Stimulated activated effector memory CD8-positive, alpha-beta T cell treated with anti-CD3 and anti-CD28 coated beads, Interleukin-12 subunit alpha, Interleukin-12 subunit beta, amount 100 ng/mL, for 72 hours (primary cell): ENCODE measurements around the gene TRIO.

Source experiments
- ATAC-seq: fragments of 150-1000 bp; cut with Tn5 transposase; 2 replicates; pipeline ENCODE4 v1.10.0; 2021
- DNase-seq, 2 donors: peaks; one replicate each; pipeline ENCODE4 v3.0.0; 2021 to 2022; ENCODE audit warnings: low spot score in 2 of 2
- H3K27ac Mint-ChIP-seq: one replicate; pipeline ENCODE4 v1.8.0; 2022; ENCODE audit warnings: mild to moderate bottlenecking, mixed read lengths
- H3K36me3 Mint-ChIP-seq: one replicate; pipeline ENCODE4 v1.8.0; 2022; ENCODE audit warnings: mild to moderate bottlenecking, mixed read lengths
- H3K4me1 Mint-ChIP-seq: one replicate; pipeline ENCODE4 v1.8.0; 2022; ENCODE audit warnings: mixed read lengths
- H3K4me3 Mint-ChIP-seq: one replicate; pipeline ENCODE4 v1.8.0; 2022; ENCODE audit warnings: mild to moderate bottlenecking, mixed read lengths
- H3K9me3 Mint-ChIP-seq: one replicate; pipeline ENCODE4 v1.8.0; 2022; ENCODE audit warnings: mixed read lengths

TRIO gene

GRCh38 chr5:14308384-14309154, 165.4 kb downstream of the TRIO start:
- H3K4me1 Mint-ChIP-seq, result no peaks in the 10 kb centered on the region
- H3K4me3 Mint-ChIP-seq, result no peak overlapping the region
- no peak overlapping the region for H3K27ac Mint-ChIP-seq
- DNase-seq (no peak), ATAC-seq (no peak)
- no peaks in the 10 kb centered on the region for H3K36me3 Mint-ChIP-seq
- H3K9me3 Mint-ChIP-seq, result peaks cover 5% of the 10 kb centered on the region

- no peaks in the 10 kb centered on the region for H3K4me1 Mint-ChIP-seq
- no peak for ATAC-seq
- H3K9me3 Mint-ChIP-seq, result peaks cover 5% of the 10 kb centered on the region
- H3K27ac Mint-ChIP-seq, result no peak overlapping the region
- H3K4me3 Mint-ChIP-seq, result no peak overlapping the region
- H3K36me3 Mint-ChIP-seq, result no peaks in the 10 kb centered on the region
- no peak for DNase-seq
These were observed 166.1 kb downstream of the TRIO start for GRCh38 chr5:14309199-14309598.

- H3K36me3 Mint-ChIP-seq, result no peaks in the 10 kb centered on the region
- no peak for ATAC-seq
- DNase-seq, result no peak
- no peaks in the 10 kb centered on the region for H3K4me1 Mint-ChIP-seq
- H3K4me3 Mint-ChIP-seq, result no peak overlapping the region
- no peak overlapping the region for H3K27ac Mint-ChIP-seq
- peaks cover 5% of the 10 kb centered on the region for H3K9me3 Mint-ChIP-seq
These were observed 166.9 kb downstream of the TRIO start for GRCh38 chr5:14309878-14310531.

DNA sequence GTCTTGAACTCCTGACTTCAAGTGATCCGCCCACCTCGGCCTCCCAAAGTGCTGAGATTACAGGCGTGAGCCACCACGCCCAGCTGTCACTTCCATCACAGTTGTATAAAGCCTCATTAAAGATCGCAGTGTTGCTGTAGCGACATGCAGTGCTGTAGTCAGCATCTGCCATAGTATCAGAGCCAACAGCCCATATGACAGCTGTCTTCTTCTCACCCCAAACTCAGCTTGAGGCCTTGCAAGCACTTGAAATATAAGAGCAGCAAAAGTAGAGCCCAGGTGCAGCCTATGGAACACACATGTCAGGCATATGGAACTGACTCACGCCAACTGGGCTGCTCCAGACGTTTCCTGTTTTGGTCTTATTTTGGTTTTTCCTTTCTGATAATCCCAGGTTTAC, 167.8 kb downstream of the TRIO start:
- Mint-ChIP-seq H3K4me1 (no peaks in the 10 kb centered on the region), H3K4me3 (no peak overlapping the region), H3K9me3 (peaks cover 5% of the 10 kb centered on the region), H3K27ac (no peak overlapping the region), H3K36me3 (no peaks in the 10 kb centered on the region)
- DNase-seq (no peak), ATAC-seq (no peak)

DNA sequence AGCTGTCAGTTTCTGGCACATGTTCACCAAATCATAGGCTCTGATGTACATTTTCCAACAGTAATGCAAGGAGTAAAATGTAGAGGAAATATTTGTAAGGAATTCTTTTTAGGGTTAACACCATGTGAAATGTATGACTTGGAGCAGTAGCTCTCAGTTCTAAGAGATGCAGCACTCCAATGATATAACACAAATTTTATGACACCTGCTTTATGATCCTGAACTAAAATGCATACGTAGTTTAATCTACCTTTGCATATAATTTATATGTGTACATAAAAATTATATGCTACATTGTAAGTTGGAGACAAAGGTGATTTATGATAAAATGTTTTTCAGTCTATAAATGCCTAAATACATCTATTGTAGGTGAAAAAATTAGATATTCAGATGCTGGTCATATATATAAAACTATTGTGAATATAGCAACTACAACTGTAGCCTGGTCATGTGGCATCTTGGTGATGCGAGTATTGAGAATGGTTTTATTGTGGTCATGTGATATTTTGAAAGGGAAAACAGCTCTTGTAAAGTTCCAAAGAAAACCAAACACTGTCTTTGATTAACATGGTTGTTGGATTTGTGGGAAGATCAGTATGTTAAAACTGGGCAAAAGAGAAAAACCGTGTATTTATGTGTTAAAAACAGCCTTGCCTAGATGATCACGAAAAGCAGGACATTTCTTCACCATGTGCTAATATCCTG, 171.0 kb downstream of the TRIO start:
- Mint-ChIP-seq H3K4me3 (no peak overlapping the region), H3K4me1 (no peaks in the 10 kb centered on the region), H3K9me3 (no peaks in the 10 kb centered on the region), H3K27ac (no peak overlapping the region), H3K36me3 (no peaks in the 10 kb centered on the region)
- DNase-seq (no peak), ATAC-seq (no peak)

DNA sequence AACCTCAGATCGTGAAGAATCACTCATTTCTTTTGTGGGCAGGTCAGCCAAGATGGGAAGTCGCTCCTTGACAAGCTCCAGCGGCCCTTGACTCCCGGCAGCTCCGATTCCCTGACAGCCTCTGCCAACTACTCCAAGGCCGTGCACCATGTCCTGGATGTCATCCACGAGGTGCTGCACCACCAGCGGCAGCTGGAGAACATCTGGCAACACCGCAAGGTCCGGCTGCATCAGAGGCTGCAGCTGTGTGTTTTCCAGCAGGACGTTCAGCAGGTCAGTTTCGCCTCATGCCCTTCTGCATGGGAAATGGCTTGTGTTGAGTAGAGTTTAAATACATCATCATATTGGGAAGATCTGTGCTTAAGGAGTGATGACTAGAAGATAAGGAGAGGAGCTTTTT, 173.3 kb downstream of the TRIO start:
- Mint-ChIP-seq H3K27ac (no peak overlapping the region), H3K4me3 (no peak overlapping the region), H3K4me1 (no peaks in the 10 kb centered on the region), H3K9me3 (no peaks in the 10 kb centered on the region), H3K36me3 (no peaks in the 10 kb centered on the region)
- ATAC-seq (no peak), DNase-seq (no peak)

- Mint-ChIP-seq H3K9me3 (no peaks in the 10 kb centered on the region), H3K4me3 (no peak overlapping the region), H3K4me1 (no peaks in the 10 kb centered on the region), H3K36me3 (no peaks in the 10 kb centered on the region), H3K27ac (no peak overlapping the region)
- DNase-seq (no peak), ATAC-seq (no peak)
These were observed 176.0 kb downstream of the TRIO start for GRCh38 chr5:14319102-14319501.

- H3K4me1 Mint-ChIP-seq, result no peaks in the 10 kb centered on the region
- ATAC-seq, result no peak
- H3K4me3 Mint-ChIP-seq, result no peak overlapping the region
- H3K27ac Mint-ChIP-seq, result no peak overlapping the region
- no peaks in the 10 kb centered on the region for H3K9me3 Mint-ChIP-seq
- no peak for DNase-seq
- H3K36me3 Mint-ChIP-seq, result no peaks in the 10 kb centered on the region
These were observed 178.8 kb downstream of the TRIO start for GRCh38 chr5:14321936-14322335.

DNA sequence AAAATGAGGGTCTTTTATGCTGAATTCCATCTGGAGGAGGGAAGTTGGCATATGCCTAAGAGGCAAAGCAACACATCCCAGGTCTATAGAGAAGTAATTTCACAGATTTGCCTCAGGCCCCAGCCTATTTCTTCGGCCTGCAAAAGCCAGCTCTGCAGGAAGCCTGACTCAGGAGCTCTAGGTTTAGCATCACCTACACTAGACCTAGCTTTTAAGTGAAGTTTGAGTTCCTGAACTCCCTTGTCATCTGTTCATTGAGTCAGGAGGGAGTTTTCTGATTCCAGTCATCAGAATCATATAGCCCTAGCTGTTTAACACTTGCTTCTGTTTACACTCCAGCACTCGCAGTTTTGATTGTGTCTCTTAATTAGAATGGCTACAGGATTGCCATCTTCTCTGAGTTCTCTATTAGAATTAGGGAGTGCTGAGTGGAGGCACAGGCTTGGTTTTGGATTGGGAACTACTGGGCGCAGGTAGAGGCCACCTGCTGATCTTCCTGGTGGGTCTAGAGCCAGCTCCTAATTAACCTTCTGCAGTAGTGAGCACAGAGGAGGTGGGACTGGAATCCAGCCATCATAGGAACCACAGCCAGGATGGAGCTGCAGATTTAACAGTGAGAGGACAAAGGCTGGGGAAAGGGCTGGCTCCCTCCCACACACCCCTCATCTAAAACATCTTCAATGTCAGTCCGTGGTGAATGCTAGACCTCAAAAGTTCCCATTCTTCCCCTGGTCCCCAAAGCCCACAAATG, 179.5 kb downstream of the TRIO start:
- H3K4me1 Mint-ChIP-seq, result no peaks in the 10 kb centered on the region
- no peak overlapping the region for H3K4me3 Mint-ChIP-seq
- DNase-seq (no peak), ATAC-seq (no peak)
- H3K27ac Mint-ChIP-seq, result no peak overlapping the region
- H3K36me3 Mint-ChIP-seq, result no peaks in the 10 kb centered on the region
- no peaks in the 10 kb centered on the region for H3K9me3 Mint-ChIP-seq

DNA sequence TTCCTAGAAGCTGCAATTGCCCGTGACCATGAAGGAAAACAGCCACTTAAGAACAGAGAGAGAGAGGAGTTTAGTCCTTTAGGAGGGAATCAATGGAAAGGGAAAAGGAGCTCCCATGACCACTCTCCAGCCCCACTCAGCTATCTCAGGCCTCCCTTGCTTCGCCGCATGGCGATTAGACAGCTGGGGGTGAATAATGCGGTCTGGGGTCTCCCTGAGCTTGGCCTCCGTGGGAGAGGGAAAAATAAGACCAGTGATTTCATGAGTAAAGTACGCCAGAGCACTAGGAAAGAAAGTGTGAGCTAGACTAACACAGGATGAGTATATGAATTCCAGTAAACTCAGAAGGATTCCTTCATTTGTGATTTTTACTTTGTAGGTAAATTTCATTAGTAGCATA, 180.3 kb downstream of the TRIO start:
- Mint-ChIP-seq H3K4me3 (no peak overlapping the region), H3K27ac (no peak overlapping the region), H3K36me3 (no peaks in the 10 kb centered on the region), H3K4me1 (no peaks in the 10 kb centered on the region), H3K9me3 (no peaks in the 10 kb centered on the region)
- ATAC-seq (no peak), DNase-seq (no peak)

DNA sequence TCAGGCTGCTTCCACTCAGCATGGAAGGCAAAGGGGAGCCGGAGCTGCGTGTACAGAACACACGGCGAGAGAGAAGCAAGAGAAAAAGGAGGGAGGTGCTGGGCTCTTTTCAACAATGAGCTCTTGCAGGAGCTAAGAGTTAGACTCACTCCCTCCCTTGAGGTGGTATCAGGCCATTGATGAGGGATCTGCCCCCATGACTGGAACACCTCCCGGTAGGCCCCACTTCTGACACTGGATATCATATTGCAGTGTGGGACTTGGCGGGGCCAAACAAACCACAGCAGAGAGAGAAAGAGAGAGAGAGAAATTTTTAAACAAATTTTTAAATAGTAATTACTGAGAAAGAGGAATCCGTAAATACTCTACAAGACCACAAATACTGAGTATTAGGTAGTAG, 182.2 kb downstream of the TRIO start:
- H3K4me3 Mint-ChIP-seq, result no peak overlapping the region
- no peak for ATAC-seq
- DNase-seq, result no peak
- no peaks in the 10 kb centered on the region for H3K9me3 Mint-ChIP-seq
- H3K27ac Mint-ChIP-seq, result no peak overlapping the region
- no peaks in the 10 kb centered on the region for H3K4me1 Mint-ChIP-seq
- no peaks in the 10 kb centered on the region for H3K36me3 Mint-ChIP-seq

DNA sequence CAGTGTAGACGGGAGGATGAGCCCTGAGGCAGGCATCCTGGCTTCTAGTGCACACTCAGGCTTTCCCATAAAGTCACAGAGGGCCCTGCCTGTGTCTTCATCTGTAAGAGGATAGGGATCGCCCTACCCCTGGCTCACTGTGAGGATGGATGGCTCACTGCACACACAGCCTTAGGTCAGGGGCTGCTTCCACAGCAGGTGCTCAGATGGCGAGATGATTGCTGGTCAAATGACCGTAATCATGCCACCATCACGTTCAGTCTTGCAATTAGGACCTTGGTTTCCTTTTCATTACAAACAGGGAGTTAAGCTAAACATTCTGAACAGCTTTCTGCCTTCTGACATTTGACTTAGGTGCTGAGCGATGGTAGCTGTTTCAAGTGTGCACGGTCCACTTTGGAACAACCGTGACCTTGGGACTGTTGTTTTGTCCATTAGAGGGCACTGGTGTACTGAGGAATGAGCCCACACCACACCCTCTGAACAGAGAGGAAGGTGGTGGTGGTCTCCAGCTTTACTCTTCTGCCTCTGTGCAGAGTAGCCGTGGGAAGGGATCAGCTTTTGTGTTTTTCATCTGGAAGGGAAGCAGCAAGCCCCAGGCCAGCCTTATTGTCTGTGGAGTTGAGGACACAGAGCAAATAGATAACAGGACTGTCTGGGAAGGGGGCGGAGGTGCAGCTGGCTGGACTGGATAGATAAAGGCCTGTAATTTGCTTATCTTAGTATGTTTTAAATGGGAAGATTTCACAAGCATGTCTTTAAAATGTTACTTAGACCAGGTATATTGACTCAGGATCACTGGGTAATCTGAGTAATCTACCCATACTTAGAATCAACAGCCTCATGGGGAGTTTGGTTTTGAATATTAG, 183.1 kb downstream of the TRIO start:
- no peak overlapping the region for H3K4me3 Mint-ChIP-seq
- no peaks in the 10 kb centered on the region for H3K9me3 Mint-ChIP-seq
- no peak overlapping the region for H3K27ac Mint-ChIP-seq
- H3K4me1 Mint-ChIP-seq, result peaks cover 5% of the 10 kb centered on the region
- DNase-seq (no peak), ATAC-seq (no peak)
- no peaks in the 10 kb centered on the region for H3K36me3 Mint-ChIP-seq

DNA sequence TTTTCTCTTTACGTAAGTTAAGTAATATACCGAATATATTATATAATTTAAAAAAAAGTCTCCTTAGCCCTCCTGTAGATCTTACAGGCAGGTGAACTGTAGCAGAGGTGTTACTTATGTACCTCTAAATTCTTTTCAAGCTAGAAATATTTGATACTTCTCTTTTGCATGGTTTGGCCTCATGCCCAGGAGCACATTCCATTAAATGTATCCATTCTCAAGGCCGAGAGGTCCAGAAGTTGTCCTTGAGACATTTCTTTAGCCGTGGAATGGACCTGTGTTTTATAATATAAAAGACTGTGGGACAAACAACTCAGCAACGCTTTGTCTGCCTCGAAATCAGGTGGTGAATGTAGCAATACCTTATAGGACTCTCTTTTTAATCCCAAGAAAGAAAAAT, 184.5 kb downstream of the TRIO start:
- H3K27ac Mint-ChIP-seq, result no peak overlapping the region
- H3K4me1 Mint-ChIP-seq, result peaks cover 5% of the 10 kb centered on the region
- no peaks in the 10 kb centered on the region for H3K36me3 Mint-ChIP-seq
- no peak for DNase-seq
- no peak for ATAC-seq
- H3K4me3 Mint-ChIP-seq, result no peak overlapping the region
- no peaks in the 10 kb centered on the region for H3K9me3 Mint-ChIP-seq

- H3K36me3 Mint-ChIP-seq, result no peaks in the 10 kb centered on the region
- H3K27ac Mint-ChIP-seq, result no peak overlapping the region
- H3K4me3 Mint-ChIP-seq, result no peak overlapping the region
- DNase-seq (no peak), ATAC-seq (no peak)
- no peaks in the 10 kb centered on the region for H3K9me3 Mint-ChIP-seq
- H3K4me1 Mint-ChIP-seq, result peaks cover 5% of the 10 kb centered on the region
These were observed 185.0 kb downstream of the TRIO start for GRCh38 chr5:14328144-14328543.

- H3K4me3 Mint-ChIP-seq, result no peak overlapping the region
- H3K9me3 Mint-ChIP-seq, result no peaks in the 10 kb centered on the region
- no peak overlapping the region for H3K27ac Mint-ChIP-seq
- no peak for DNase-seq
- H3K36me3 Mint-ChIP-seq, result no peaks in the 10 kb centered on the region
- no peak for ATAC-seq
- H3K4me1 Mint-ChIP-seq, result peaks cover 5% of the 10 kb centered on the region
These were observed 187.1 kb downstream of the TRIO start for GRCh38 chr5:14330291-14330690.
